Epithelial cell of esophagus (primary cell): ENCODE data around the gene PRSS38.

Experiments used
- DNase-seq: peaks from one replicate; pipeline ENCODE4 v3.0.0; 2010; ENCODE audit warnings: low read depth
- H3K4me3 ChIP-seq: 2 replicates; pipeline ENCODE4 v1.5.1; 2011; ENCODE audit warnings: mild to moderate bottlenecking, low read length, control low read depth
- CTCF ChIP-seq: IDR thresholded peaks from 2 replicates; pipeline ENCODE4 v1.5.1; 2011; ENCODE audit warnings: low read depth, mild to moderate bottlenecking, low read length, control low read depth, inconsistent platforms; ENCODE audit not compliant: insufficient read depth; ENCODE audit errors: missing control alignments

The PRSS38 gene

GRCh38 chr1:227774051-227774731 is 41.3 kb upstream of the PRSS38 start:
- no peak for TF ChIP-seq CTCF
- no peak overlapping the region for H3K4me3 ChIP-seq
- DNase-seq = no peak

GRCh38 chr1:227774821-227775661 is 40.4 kb upstream of the PRSS38 start:
- TF ChIP-seq CTCF = no peak
- H3K4me3 ChIP-seq = no peak overlapping the region
- no peak for DNase-seq

- no peak for TF ChIP-seq CTCF
- no peak overlapping the region for H3K4me3 ChIP-seq
- no peak for DNase-seq
Observed at GRCh38 chr1:227775841-227776240, 39.6 kb upstream of the PRSS38 start.

GRCh38 chr1:227776331-227776771 is 39.1 kb upstream of the PRSS38 start:
- H3K4me3 ChIP-seq = no peak overlapping the region
- no peak for TF ChIP-seq CTCF
- DNase-seq = peak; percentile 65

GRCh38 chr1:227777156-227777555 is 38.3 kb upstream of the PRSS38 start:
- H3K4me3 ChIP-seq = no peak overlapping the region
- no peak for DNase-seq
- TF ChIP-seq CTCF = no peak

- DNase-seq = no peak
Observed at GRCh38 chr1:227777646-227778045, 37.8 kb upstream of the PRSS38 start.

More at GRCh38 chr1:227777646-227778045, 37.8 kb upstream of the PRSS38 start:
- TF ChIP-seq CTCF = no peak
- H3K4me3 ChIP-seq = no peak overlapping the region
